ENCODE measurements around the gene RUVBL2. TPM values are rescaled to one million over a fixed set of nuclear protein-coding genes. Genes with fewer than 3 reads are reported as not detected.
A peak's percentile ranks its signal among the peaks of the same experiment; 100 is the strongest.
"Not testable (repeated sequence)": the region's sequence is repeated elsewhere in the genome, so short reads cannot be mapped to it uniquely, and the experiment has no call there.

RUVBL2 gene
- total RNA-seq, 1 experiment from 2014 or later = 170 TPM

DNA sequence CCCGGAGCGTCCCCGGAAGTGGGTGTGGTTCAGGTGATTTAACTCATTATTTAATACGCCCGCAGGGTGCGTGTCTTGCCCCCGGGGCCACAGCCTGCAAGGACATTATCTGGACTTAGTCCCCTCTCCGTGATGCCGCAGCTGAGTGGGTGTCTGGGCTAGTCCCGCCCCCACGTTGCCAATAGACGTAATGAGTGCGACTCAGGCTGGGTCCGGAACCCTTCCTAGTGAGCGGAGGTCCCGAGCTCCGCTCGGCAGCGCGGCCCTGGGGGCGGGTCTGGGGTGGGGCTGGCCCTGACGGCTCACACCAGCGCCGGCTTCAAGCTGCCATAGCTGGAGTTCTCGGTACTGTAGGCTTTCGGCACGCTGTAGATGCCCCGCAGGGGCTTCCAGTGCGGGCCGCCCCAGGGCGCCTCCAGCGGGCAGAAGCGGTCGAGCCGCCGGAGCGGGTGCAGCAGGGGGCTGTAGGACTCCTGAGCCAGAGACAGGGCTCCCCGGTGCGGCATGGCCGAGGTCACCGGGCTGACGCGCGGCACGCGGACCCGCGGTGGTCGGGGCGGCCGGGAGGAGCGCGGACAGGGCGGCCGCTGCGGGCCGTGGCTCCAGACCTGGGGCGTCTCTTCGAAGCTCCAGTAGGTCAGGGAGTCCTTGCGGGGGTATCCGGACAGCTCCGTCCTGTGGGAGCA is 24.1 kb downstream of the RUVBL2 start:
- Histone ChIP-seq H3K36me3 (ENCODE audit: control insufficient read depth, insufficient read depth, low read length) (no peaks in the 10 kb centered on the region), H3K9me3 (ENCODE audit: control insufficient read depth, insufficient read depth, low read depth, low read length) (no peaks in the 10 kb centered on the region), H3K27ac (ENCODE audit: low read length) (peak overlapping the region; percentile 72), H3K4me3 (ENCODE audit: low read depth in 2 of 2, low read length in 2 of 2) (peak overlapping the region; percentile 43 to 51), H3K4me1 (ENCODE audit: control insufficient read depth, insufficient read depth, low read length) (no peaks in the 10 kb centered on the region; the same call in 1 of the 2 replicates), H3K27me3 (ENCODE audit: control insufficient read depth, insufficient read depth, low read length) (no peaks in the 10 kb centered on the region)
- no peak for DNase-seq (ENCODE audit: low read depth, low spot score)
- ChIA-PET CTCF (interaction anchor here (0.6 to 0.7 kb wide), 3 partner anchors 17 to 191 kb away, joined by 3 to 4 read pairs (median 3); no protein-coding TSS in a partner anchor), POLR2A (interaction anchor here (0.5 kb wide), 1 partner anchor 42 kb away, joined by 15 read pairs; no protein-coding TSS in a partner anchor)
- in situ Hi-C loops (cut with HindIII; ENCODE audit: low pct_unique_long_range_greater_than_20kb, low sequenced_read_pairs) = no loop called here
- TF ChIP-seq, protein P1, sequence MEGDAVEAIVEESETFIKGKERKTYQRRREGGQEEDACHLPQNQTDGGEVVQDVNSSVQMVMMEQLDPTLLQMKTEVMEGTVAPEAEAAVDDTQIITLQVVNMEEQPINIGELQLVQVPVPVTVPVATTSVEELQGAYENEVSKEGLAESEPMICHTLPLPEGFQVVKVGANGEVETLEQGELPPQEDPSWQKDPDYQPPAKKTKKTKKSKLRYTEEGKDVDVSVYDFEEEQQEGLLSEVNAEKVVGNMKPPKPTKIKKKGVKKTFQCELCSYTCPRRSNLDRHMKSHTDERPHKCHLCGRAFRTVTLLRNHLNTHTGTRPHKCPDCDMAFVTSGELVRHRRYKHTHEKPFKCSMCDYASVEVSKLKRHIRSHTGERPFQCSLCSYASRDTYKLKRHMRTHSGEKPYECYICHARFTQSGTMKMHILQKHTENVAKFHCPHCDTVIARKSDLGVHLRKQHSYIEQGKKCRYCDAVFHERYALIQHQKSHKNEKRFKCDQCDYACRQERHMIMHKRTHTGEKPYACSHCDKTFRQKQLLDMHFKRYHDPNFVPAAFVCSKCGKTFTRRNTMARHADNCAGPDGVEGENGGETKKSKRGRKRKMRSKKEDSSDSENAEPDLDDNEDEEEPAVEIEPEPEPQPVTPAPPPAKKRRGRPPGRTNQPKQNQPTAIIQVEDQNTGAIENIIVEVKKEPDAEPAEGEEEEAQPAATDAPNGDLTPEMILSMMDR (IDR thresholded peaks at IDR 0.05) = peak; percentile 69
- TF ChIP-seq SIN3A (IDR thresholded peaks at IDR 0.05; ENCODE audit: borderline replicate concordance, insufficient read depth, low read depth, low read length) (no peak), REST (IDR thresholded peaks at IDR 0.05; ENCODE audit: insufficient read depth in 1 of 2, low read depth in 2 of 2, low read length in 1 of 2) (no peak), POLR2AphosphoS5 (IDR thresholded peaks at IDR 0.05; ENCODE audit: low read depth, low read length) (peak; percentile 76), TCF7L2 (IDR thresholded peaks at IDR 0.05; ENCODE audit: low read depth, low read length) (no peak)
- intact Hi-C loops (cut with micrococcal nuclease; ENCODE audit: unreplicated experiment) = no loop called here
- peak; percentile 87 for ATAC-seq
- no TSS peak for BruUV-seq (replicated peaks)

- H3K9me3 ChIP-seq (ENCODE audit: control insufficient read depth, insufficient read depth, low read depth, low read length); H3K27me3 ChIP-seq (ENCODE audit: control insufficient read depth, insufficient read depth, low read length); H3K4me1 ChIP-seq (ENCODE audit: control insufficient read depth, insufficient read depth, low read length); BruUV-seq (replicated peaks); H3K36me3 ChIP-seq (ENCODE audit: control insufficient read depth, insufficient read depth, low read length); intact Hi-C loops (cut with micrococcal nuclease; ENCODE audit: unreplicated experiment); in situ Hi-C loops (cut with HindIII; ENCODE audit: low pct_unique_long_range_greater_than_20kb, low sequenced_read_pairs); DNase-seq (ENCODE audit: low read depth, low spot score): not testable (repeated sequence)
- ATAC-seq = peak; percentile 8
- H3K4me3 ChIP-seq (ENCODE audit: low read depth in 2 of 2, low read length in 2 of 2) = peak overlapping the region; percentile 43 to 51
- CTCF ChIA-PET = interaction anchor here (0.7 kb wide), 2 partner anchors 40 to 190 kb away, joined by 3 to 4 read pairs; no protein-coding TSS in a partner anchor
- H3K27ac ChIP-seq (ENCODE audit: low read length) = peak overlapping the region; percentile 72
- POLR2A ChIA-PET = interaction anchor here (0.6 kb wide), 1 partner anchor 38 kb away, joined by 4 read pairs; no protein-coding TSS in a partner anchor
These were observed 24.9 kb downstream of the RUVBL2 start for GRCh38 chr19:49018388-49019241.
